ENCODE data around the gene KCNB1.

DNA sequence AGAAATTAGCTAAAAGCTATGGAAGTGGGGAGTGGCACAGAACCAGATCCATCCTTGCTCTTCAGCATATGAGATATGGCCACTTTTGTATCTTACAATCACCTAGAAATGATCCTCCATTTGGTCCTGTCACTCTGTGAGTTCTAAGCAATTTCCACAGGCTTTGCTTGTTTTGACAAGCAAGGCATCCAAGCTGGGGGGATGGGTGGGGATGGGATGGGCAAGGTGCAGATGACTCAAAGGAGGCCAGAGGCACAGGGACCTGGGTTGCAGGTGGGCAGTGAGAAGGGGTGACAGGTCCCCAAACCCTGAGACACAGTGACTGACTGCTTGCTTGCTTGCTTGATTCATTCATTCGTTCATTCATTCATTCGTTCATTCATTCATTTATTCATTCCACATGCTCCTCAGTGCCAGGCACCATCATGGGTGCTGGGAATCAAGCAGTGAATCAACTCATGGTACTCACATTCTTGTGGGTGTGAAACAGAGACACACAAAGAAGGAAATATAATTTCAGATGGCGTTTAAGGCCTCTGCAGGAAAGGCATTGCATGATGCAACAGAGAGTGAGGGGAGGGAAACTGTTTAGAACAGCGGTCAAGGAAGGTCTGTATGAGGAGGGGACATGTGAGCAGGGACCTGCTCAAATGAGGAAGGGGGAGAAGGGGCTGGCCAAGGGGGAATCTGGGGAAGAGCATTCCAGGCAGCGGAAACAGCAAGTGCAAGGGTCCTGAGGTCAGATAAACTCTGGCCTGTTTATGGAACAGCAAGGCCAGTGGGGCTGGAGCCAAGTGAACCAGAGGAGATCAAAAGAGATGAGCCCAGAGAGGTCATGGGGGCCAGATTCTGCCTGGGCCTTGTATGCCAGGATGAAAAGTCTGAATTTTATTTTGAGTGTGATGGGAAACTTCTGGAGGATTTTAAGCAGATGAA lies 3.4 kb downstream of the KCNB1 start:
- TF ChIP-seq POLR2A (IDR thresholded peaks at IDR 0.05), result no peak
- TF ChIP-seq, protein P1, sequence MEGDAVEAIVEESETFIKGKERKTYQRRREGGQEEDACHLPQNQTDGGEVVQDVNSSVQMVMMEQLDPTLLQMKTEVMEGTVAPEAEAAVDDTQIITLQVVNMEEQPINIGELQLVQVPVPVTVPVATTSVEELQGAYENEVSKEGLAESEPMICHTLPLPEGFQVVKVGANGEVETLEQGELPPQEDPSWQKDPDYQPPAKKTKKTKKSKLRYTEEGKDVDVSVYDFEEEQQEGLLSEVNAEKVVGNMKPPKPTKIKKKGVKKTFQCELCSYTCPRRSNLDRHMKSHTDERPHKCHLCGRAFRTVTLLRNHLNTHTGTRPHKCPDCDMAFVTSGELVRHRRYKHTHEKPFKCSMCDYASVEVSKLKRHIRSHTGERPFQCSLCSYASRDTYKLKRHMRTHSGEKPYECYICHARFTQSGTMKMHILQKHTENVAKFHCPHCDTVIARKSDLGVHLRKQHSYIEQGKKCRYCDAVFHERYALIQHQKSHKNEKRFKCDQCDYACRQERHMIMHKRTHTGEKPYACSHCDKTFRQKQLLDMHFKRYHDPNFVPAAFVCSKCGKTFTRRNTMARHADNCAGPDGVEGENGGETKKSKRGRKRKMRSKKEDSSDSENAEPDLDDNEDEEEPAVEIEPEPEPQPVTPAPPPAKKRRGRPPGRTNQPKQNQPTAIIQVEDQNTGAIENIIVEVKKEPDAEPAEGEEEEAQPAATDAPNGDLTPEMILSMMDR (IDR thresholded peaks at IDR 0.05), result no peak

All from upper lobe of left lung (tissue), 4 donors.